ENCODE results near the gene ATP2B3. TPM values are rescaled to one million over a fixed set of nuclear protein-coding genes. Genes with fewer than 3 reads are reported as not detected.

The ATP2B3 gene
- total RNA-seq, 4 donors from 2014 or later: under 0.01 to 0.33 (median 0.21) TPM

DNA sequence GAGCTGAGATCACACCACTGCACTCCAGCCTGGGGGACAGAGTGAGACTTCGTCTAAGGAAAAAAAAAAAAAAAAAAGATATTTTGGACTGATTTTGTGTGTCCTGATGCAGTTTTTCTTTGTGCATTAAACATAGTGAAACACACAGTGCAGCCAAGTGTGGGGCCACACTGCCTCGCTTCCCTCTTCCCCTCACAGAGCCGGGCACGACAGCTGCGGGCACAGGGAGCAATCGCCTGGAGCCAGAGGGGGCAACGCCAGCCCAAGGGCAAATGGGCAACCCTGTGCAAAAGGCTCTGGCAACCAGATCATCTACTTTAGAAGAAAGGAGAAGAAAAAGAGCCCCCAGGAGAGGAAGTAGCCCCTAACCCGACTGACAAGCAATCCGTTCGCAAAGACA lies 95.0 kb downstream of the ATP2B3 start:
- 86% methylated on average over 10 of the region's 10 CpGs for WGBS
- Histone ChIP-seq H3K4me1 (peaks cover 7 to 15% (median 12%) of the 10 kb centered on the region in 4 donors), H3K9me3 (no peaks in the 10 kb centered on the region), H3K4me3 (no peak overlapping the region), H3K27ac (replicated peaks in 1 of 4) (no peak overlapping the region), H3K36me3 (no peaks in the 10 kb centered on the region), H3K27me3 (peaks cover 0 to 4% (median 1%) of the 10 kb centered on the region in 4 donors)
- intact Hi-C loops (cut with DNase I): no loop called here
- DNase-seq (ENCODE audit: extremely low spot score): no peak
- TF ChIP-seq POLR2AphosphoS5 (IDR thresholded peaks at IDR 0.05) (no peak), EP300 (IDR thresholded peaks at IDR 0.05) (no peak), POLR2A (IDR thresholded peaks at IDR 0.05; ENCODE audit: low read depth) (no peak)
- TF ChIP-seq, protein P1, sequence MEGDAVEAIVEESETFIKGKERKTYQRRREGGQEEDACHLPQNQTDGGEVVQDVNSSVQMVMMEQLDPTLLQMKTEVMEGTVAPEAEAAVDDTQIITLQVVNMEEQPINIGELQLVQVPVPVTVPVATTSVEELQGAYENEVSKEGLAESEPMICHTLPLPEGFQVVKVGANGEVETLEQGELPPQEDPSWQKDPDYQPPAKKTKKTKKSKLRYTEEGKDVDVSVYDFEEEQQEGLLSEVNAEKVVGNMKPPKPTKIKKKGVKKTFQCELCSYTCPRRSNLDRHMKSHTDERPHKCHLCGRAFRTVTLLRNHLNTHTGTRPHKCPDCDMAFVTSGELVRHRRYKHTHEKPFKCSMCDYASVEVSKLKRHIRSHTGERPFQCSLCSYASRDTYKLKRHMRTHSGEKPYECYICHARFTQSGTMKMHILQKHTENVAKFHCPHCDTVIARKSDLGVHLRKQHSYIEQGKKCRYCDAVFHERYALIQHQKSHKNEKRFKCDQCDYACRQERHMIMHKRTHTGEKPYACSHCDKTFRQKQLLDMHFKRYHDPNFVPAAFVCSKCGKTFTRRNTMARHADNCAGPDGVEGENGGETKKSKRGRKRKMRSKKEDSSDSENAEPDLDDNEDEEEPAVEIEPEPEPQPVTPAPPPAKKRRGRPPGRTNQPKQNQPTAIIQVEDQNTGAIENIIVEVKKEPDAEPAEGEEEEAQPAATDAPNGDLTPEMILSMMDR (IDR thresholded peaks at IDR 0.05): no peak

DNA sequence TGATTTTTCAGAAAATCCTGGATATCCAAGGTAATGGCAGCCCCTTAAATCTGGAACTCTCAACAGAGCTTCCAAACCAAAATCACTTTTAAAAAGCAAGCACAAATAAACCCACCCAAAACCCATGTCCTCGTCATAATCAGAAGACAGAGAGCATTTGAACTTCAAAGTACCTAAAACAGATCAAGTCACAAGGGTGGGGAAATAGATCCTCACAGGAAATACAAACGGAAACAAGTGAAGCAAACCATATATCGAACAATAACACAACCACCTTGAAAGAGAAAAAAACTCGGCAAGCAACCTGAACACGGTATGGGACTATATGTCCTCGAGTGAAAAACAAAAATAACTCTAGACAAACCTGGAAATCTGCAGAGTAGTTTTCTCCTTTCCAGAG lies 97.4 kb downstream of the ATP2B3 start:
- Histone ChIP-seq H3K36me3 (no peaks in the 10 kb centered on the region), H3K4me3 (no peak overlapping the region), H3K9me3 (no peaks in the 10 kb centered on the region), H3K27me3 (peaks cover 0 to 7% (median 1%) of the 10 kb centered on the region in 4 donors), H3K4me1 (peaks cover 5 to 12% (median 8%) of the 10 kb centered on the region in 4 donors), H3K27ac (replicated peaks in 1 of 4) (no peak overlapping the region)
- TF ChIP-seq POLR2A (IDR thresholded peaks at IDR 0.05; ENCODE audit: low read depth) (no peak), POLR2AphosphoS5 (IDR thresholded peaks at IDR 0.05) (no peak), EP300 (IDR thresholded peaks at IDR 0.05) (no peak)
- TF ChIP-seq, protein P1 (IDR thresholded peaks at IDR 0.05): no peak
- DNase-seq (ENCODE audit: extremely low spot score): no peak
- intact Hi-C loops (cut with DNase I): no loop called here
- WGBS: 64% methylated on average over 6 of the region's 6 CpGs

DNA sequence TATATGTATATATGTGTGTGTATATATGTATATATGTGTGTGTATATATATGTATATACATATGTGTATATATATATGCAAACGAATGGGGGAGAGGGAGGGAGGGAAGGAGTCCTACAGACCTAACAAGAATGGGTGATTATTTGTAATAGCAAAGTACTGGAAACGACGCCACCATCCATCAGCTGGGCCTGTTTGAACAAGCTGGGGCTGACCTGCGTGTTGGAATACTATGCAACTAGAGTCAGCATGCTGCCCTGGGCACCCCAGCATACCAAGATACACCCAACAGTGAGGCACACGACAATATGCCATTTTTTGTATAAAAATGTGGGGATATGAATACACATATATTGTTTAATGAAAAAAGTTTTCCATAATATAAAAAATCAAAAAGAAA lies 103.1 kb downstream of the ATP2B3 start:
- WGBS: 76% methylated on average over 5 of the region's 5 CpGs
- intact Hi-C loops (cut with DNase I): no loop called here
- no peaks in the 10 kb centered on the region for H3K36me3 ChIP-seq

DNA sequence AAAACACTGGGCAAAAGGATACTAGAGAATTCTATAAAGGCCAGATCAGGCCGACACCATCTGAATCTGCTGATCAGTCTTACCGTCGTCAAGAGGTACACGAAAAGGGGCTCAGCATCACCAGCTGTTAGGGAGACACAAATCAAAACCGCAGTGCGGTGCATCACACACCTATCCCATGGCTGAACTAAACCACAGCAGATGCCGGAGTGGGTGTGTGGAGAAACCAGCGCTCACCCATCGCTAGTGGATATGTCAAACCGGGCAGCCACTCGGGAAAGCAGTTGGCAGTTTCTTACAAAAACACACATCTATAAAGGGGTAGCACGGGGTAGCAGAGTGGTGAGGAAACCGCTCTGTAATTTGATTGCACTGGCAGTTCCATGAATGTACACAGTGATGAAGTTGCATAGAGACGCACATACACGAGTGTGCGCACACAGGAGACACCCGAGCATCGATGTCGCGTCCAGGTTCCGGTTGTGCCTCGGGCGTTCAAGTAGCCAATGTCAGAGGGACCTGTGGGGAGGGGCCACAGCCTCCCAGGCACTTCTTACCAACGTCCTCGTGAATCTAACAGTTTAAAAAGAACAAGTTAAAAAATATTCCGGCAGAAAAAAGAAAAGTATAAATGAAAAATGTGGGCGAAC lies 104.6 kb downstream of the ATP2B3 start:
- H3K4me3 ChIP-seq: no peak overlapping the region
- H3K9me3 ChIP-seq: no peaks in the 10 kb centered on the region
- no peak for DNase-seq (ENCODE audit: extremely low spot score)
- H3K4me1 ChIP-seq: no peaks in the 10 kb centered on the region
- peaks cover 0 to 25% (median 3%) of the 10 kb centered on the region in 4 donors for H3K27me3 ChIP-seq
- intact Hi-C loops (cut with DNase I): no loop called here
- H3K36me3 ChIP-seq: no peaks in the 10 kb centered on the region
- no peak overlapping the region for H3K27ac ChIP-seq (replicated peaks in 1 of 4)
- 88% methylated on average over 27 of the region's 27 CpGs for WGBS
- TF ChIP-seq POLR2AphosphoS5 (IDR thresholded peaks at IDR 0.05): no peak
- no peak for TF ChIP-seq EP300 (IDR thresholded peaks at IDR 0.05)
- no peak for TF ChIP-seq POLR2A (IDR thresholded peaks at IDR 0.05; ENCODE audit: low read depth)
- TF ChIP-seq, protein P1 (IDR thresholded peaks at IDR 0.05): no peak

More for the DNA sequence above, 103.1 kb downstream of the ATP2B3 start:
- peaks cover 0 to 26% (median 3%) of the 10 kb centered on the region in 4 donors for H3K27me3 ChIP-seq
- no peaks in the 10 kb centered on the region for H3K9me3 ChIP-seq
- DNase-seq (ENCODE audit: extremely low spot score): no peak
- no peak overlapping the region for H3K27ac ChIP-seq (replicated peaks in 1 of 4)
- TF ChIP-seq EP300 (IDR thresholded peaks at IDR 0.05): no peak
- TF ChIP-seq, protein P1 (IDR thresholded peaks at IDR 0.05): no peak
- no peak for TF ChIP-seq POLR2AphosphoS5 (IDR thresholded peaks at IDR 0.05)
- TF ChIP-seq POLR2A (IDR thresholded peaks at IDR 0.05; ENCODE audit: low read depth): no peak
- H3K4me1 ChIP-seq: no peaks in the 10 kb centered on the region
- no peak overlapping the region for H3K4me3 ChIP-seq
